ENCODE measurements around the gene RASGEF1B. TPM values are rescaled to one million over a fixed set of nuclear protein-coding genes. Genes with fewer than 3 reads are reported as not detected.

The RASGEF1B gene
- total RNA-seq, 4 donors from 2014 or later: 14.1 to 31.0 (median 26.2) TPM

- Histone ChIP-seq H3K4me3 (no peak overlapping the region), H3K27me3 (no peaks in the 10 kb centered on the region), H3K27ac (no peak overlapping the region), H3K9me3 (no peaks in the 10 kb centered on the region), H3K36me3 (no peaks in the 10 kb centered on the region), H3K4me1 (no peaks in the 10 kb centered on the region)
- in situ Hi-C loops (cut with MboI; ENCODE audit: low pct_ligation_motif_present in 1 of 4, low pct_unique_long_range_greater_than_20kb in 1 of 4, low sequenced_read_pairs in 3 of 4) (no loop called here), intact Hi-C loops (cut with DNase I; ENCODE audit: low total_unique reads) (no loop called here)
- DNase-seq: no peak
- TF ChIP-seq POLR2AphosphoS5 (IDR thresholded peaks at IDR 0.05) (no peak), EP300 (IDR thresholded peaks at IDR 0.05; ENCODE audit: low read depth) (no peak), CTCF (IDR thresholded peaks at IDR 0.05) (no peak), POLR2A (IDR thresholded peaks at IDR 0.05) (no peak)
- 94% methylated on average over 2 of the region's 2 CpGs; no CpG with 5 or more reads in 1 of the 2 donors for WGBS, 2 donors (ENCODE audit: low coverage in 1 of 2)
Measured at GRCh38 chr4:81389720-81390119, 82.0 kb downstream of the RASGEF1B start.

GRCh38 chr4:81380437-81380836 lies 91.3 kb downstream of the RASGEF1B start:
- intact Hi-C loops (cut with DNase I; ENCODE audit: low total_unique reads): no loop called here
- H3K27ac ChIP-seq: no peak overlapping the region

GRCh38 chr4:81378386-81378785 lies 93.3 kb downstream of the RASGEF1B start:
- Histone ChIP-seq H3K4me1 (no peaks in the 10 kb centered on the region), H3K27ac (no peak overlapping the region), H3K9me3 (no peaks in the 10 kb centered on the region), H3K27me3 (no peaks in the 10 kb centered on the region), H3K36me3 (no peaks in the 10 kb centered on the region), H3K4me3 (no peak overlapping the region)
- intact Hi-C loops (cut with DNase I; ENCODE audit: low total_unique reads): no loop called here
- in situ Hi-C loops (cut with MboI; ENCODE audit: low pct_ligation_motif_present in 1 of 4, low pct_unique_long_range_greater_than_20kb in 1 of 4, low sequenced_read_pairs in 3 of 4): no loop called here
- no peak for DNase-seq
- 41 to 53% methylated on average over 1 of the region's 1 CpG for WGBS, 2 donors (ENCODE audit: low coverage in 1 of 2)
- TF ChIP-seq EP300 (IDR thresholded peaks at IDR 0.05; ENCODE audit: low read depth) (no peak), CTCF (IDR thresholded peaks at IDR 0.05) (no peak), POLR2A (IDR thresholded peaks at IDR 0.05) (no peak), POLR2AphosphoS5 (IDR thresholded peaks at IDR 0.05) (no peak)

More at GRCh38 chr4:81380437-81380836, 91.3 kb downstream of the RASGEF1B start:
- TF ChIP-seq EP300 (IDR thresholded peaks at IDR 0.05; ENCODE audit: low read depth) (no peak), POLR2A (IDR thresholded peaks at IDR 0.05) (no peak), POLR2AphosphoS5 (IDR thresholded peaks at IDR 0.05) (no peak), CTCF (IDR thresholded peaks at IDR 0.05) (no peak)
- Histone ChIP-seq H3K4me1 (no peaks in the 10 kb centered on the region), H3K36me3 (no peaks in the 10 kb centered on the region), H3K4me3 (no peak overlapping the region), H3K27me3 (no peaks in the 10 kb centered on the region), H3K9me3 (no peaks in the 10 kb centered on the region)
- DNase-seq: no peak
- WGBS, 2 donors (ENCODE audit: low coverage in 1 of 2): 59 to 78% methylated on average over 1 to 2 of the region's 2 CpGs
- in situ Hi-C loops (cut with MboI; ENCODE audit: low pct_ligation_motif_present in 1 of 4, low pct_unique_long_range_greater_than_20kb in 1 of 4, low sequenced_read_pairs in 3 of 4): no loop called here

GRCh38 chr4:81377191-81377590 lies 94.5 kb downstream of the RASGEF1B start:
- no peak for DNase-seq
- Histone ChIP-seq H3K27me3 (no peaks in the 10 kb centered on the region), H3K9me3 (no peaks in the 10 kb centered on the region), H3K27ac (no peak overlapping the region), H3K36me3 (no peaks in the 10 kb centered on the region), H3K4me3 (no peak overlapping the region), H3K4me1 (no peaks in the 10 kb centered on the region)
- in situ Hi-C loops (cut with MboI; ENCODE audit: low pct_ligation_motif_present in 1 of 4, low pct_unique_long_range_greater_than_20kb in 1 of 4, low sequenced_read_pairs in 3 of 4) (no loop called here), intact Hi-C loops (cut with DNase I; ENCODE audit: low total_unique reads) (no loop called here)
- no peak for TF ChIP-seq CTCF (IDR thresholded peaks at IDR 0.05)
- TF ChIP-seq EP300 (IDR thresholded peaks at IDR 0.05; ENCODE audit: low read depth): no peak
- no peak for TF ChIP-seq POLR2A (IDR thresholded peaks at IDR 0.05)
- no peak for TF ChIP-seq POLR2AphosphoS5 (IDR thresholded peaks at IDR 0.05)
- WGBS, 2 donors (ENCODE audit: low coverage in 1 of 2): 60 to 70% methylated on average over 1 of the region's 1 CpG

All from transverse colon (tissue), 4 donors.